Measurements from ENCODE around the gene NIF3L1. TPM values are rescaled to one million over a fixed set of nuclear protein-coding genes. Genes with fewer than 3 reads are reported as not detected.

NIF3L1 gene
- total RNA-seq, 1 donor from 2014 or later = 36.4 TPM

GRCh38 chr2:200943527-200944105 lies 54.4 kb downstream of the NIF3L1 start:
- TF ChIP-seq CTCF (conservative IDR thresholded peaks at IDR 0.05; ENCODE audit: low read depth, low read length) = no peak
- DNase-seq (ENCODE audit: low read depth) = no peak
- H3K4me3 ChIP-seq (ENCODE audit: low read depth, low read length) = no peak overlapping the region

- TF ChIP-seq CTCF (conservative IDR thresholded peaks at IDR 0.05; ENCODE audit: low read depth, low read length) = no peak
- DNase-seq (ENCODE audit: low read depth) = no peak
- no peak overlapping the region for H3K4me3 ChIP-seq (ENCODE audit: low read depth, low read length)
Measured at GRCh38 chr2:200944467-200945394, 55.6 kb downstream of the NIF3L1 start.

- TF ChIP-seq CTCF (conservative IDR thresholded peaks at IDR 0.05; ENCODE audit: low read depth, low read length) = no peak
- H3K4me3 ChIP-seq (ENCODE audit: low read depth, low read length) = no peak overlapping the region
- no peak for DNase-seq (ENCODE audit: low read depth)
Measured at GRCh38 chr2:200945395-200945729, 56.2 kb downstream of the NIF3L1 start.

- TF ChIP-seq CTCF (conservative IDR thresholded peaks at IDR 0.05; ENCODE audit: low read depth, low read length) = no peak
- DNase-seq (ENCODE audit: low read depth) = no peak
- no peak overlapping the region for H3K4me3 ChIP-seq (ENCODE audit: low read depth, low read length)
Measured at GRCh38 chr2:200950378-200950777, 61.2 kb downstream of the NIF3L1 start.

Other genes starting within 250 kb of the NIF3L1 start
- gene BZW1, start 77.5 kb upstream of the NIF3L1 start, total RNA-seq = 594 and 699 TPM in 2 replicates
- gene CLK1, start 24.7 kb upstream of the NIF3L1 start, total RNA-seq = 29.7 and 52.9 TPM in 2 replicates
- gene PPIL3, start 294 bp upstream of the NIF3L1 start, total RNA-seq = 28.6 and 36.6 TPM in 2 replicates
- gene ORC2, start 74.3 kb downstream of the NIF3L1 start, total RNA-seq = 16.8 and 20.9 TPM in 2 replicates
- gene HYCC2, start 182.3 kb downstream of the NIF3L1 start, total RNA-seq = 2.1 and 4.1 TPM in 2 replicates
- gene NDUFB3, start 182.6 kb downstream of the NIF3L1 start, total RNA-seq = 85.2 and 138 TPM in 2 replicates
- gene CFLAR, start 226.8 kb downstream of the NIF3L1 start, total RNA-seq = 56.2 and 103 TPM in 2 replicates